H1 (cell line): Measurements from ENCODE around the gene ARHGAP26. TPM values are rescaled to one million over a fixed set of nuclear protein-coding genes. Genes with fewer than 3 reads are reported as not detected.

Experiments used
- CTCF ChIA-PET: fragments of 300-600 bp; sonication (Branson Sonifier 250); formaldehyde crosslinking; loops from one replicate; lab custom pipeline; 2021; ENCODE audit not compliant: partially characterized antibody; lab: Charles Lee
- POLR2A ChIA-PET: fragments of 300-600 bp; sonication (Branson Sonifier 250); formaldehyde crosslinking; loops from one replicate; lab custom pipeline; 2021; ENCODE audit warnings: inconsistent platforms; ENCODE audit not compliant: partially characterized antibody; lab: Charles Lee
- DNase-seq, 2 experiments: peaks; one replicate each; pipeline versions ENCODE4 v3.0.0 to v3.0.0-alpha.2; 2010 to 2022; ENCODE audit warnings: low spot score in 2 of 2, low read depth in 1 of 2, mixed read lengths in 1 of 2
- FAIRE-seq: peaks from 2 replicates; lab custom pipeline; 2011; peaks lifted over from hg19 to GRCh38; lab: Jason Lieb, UNC
- H2AFZ ChIP-seq: 2 replicates; pipeline ENCODE4 v1.8.1; 2012; ENCODE audit warnings: low read length, inconsistent platforms
- H2AK5ac ChIP-seq: 2 replicates; pipeline ENCODE4 v1.6.1; 2013; ENCODE audit warnings: low read depth, low read length
- H2BK120ac ChIP-seq: replicated peaks from 2 replicates; pipeline ENCODE3; 2013; ENCODE audit warnings: low read depth, low read length, inconsistent platforms
- H2BK12ac ChIP-seq: 2 replicates; pipeline ENCODE4 v1.6.1; 2013; ENCODE audit warnings: low read depth, low read length
- H2BK15ac ChIP-seq: 2 replicates; pipeline ENCODE4 v1.6.1; 2013; ENCODE audit warnings: low read length
- H2BK20ac ChIP-seq: 2 replicates; pipeline ENCODE4 v1.6.1; 2013; ENCODE audit warnings: low read length
- H2BK5ac ChIP-seq: 2 replicates; pipeline ENCODE4 v1.6.1; 2013; ENCODE audit warnings: low read depth, low read length
- H3K14ac ChIP-seq: 2 replicates; pipeline ENCODE4 v1.6.1; 2013; ENCODE audit warnings: inconsistent platforms; ENCODE audit not compliant: insufficient read length
- H3K18ac ChIP-seq: 2 replicates; pipeline ENCODE4 v1.6.1; 2013; ENCODE audit warnings: low read length; ENCODE audit errors: extremely low read depth
- H3K23ac ChIP-seq: 2 replicates; pipeline ENCODE4 v1.6.1; 2013; ENCODE audit warnings: inconsistent platforms; ENCODE audit not compliant: insufficient read length
- H3K23me2 ChIP-seq: 2 replicates; pipeline ENCODE4 v1.6.1; 2013; ENCODE audit warnings: low read depth, low read length
- H3K27ac ChIP-seq: 2 replicates; pipeline ENCODE4 v1.6.1; 2011; ENCODE audit warnings: low read depth, low read length, inconsistent platforms
- H3K27me3 ChIP-seq, 4 experiments: replicated peaks in 1 of 4; 1 replicate in 1 of 4; 2 replicates in 3 of 4; pipeline versions ENCODE4 v1.6.1 to v1.8.1; 2011 to 2013; ENCODE audit warnings: low read length in 3 of 4, mild to moderate bottlenecking in 3 of 4, inconsistent platforms in 2 of 4, mixed read lengths in 2 of 4, moderate library complexity in 1 of 4; ENCODE audit not compliant: control insufficient read depth in 3 of 4, insufficient read depth in 3 of 4; ENCODE audit errors: extremely low read depth in 1 of 4
- H3K36me3 ChIP-seq, 4 experiments: 2 replicates each; pipeline versions ENCODE4 v1.6.1 to v1.8.1; 2011 to 2013; ENCODE audit warnings: mild to moderate bottlenecking in 4 of 4, low read length in 3 of 4, moderate library complexity in 2 of 4, control low read depth in 1 of 4, inconsistent platforms in 1 of 4; ENCODE audit not compliant: insufficient read depth in 4 of 4, control insufficient read depth in 2 of 4
- H3K4ac ChIP-seq: replicated peaks from 2 replicates; pipeline ENCODE3; 2013; ENCODE audit warnings: low read length, low read depth, mixed read lengths, inconsistent platforms; ENCODE audit not compliant: insufficient read length
- H3K4me1 ChIP-seq, 4 experiments: replicated peaks in 1 of 4; 1 replicate in 1 of 4; 2 replicates in 3 of 4; pipeline versions ENCODE4 v1.6.1 to v1.8.1; 2011 to 2013; ENCODE audit warnings: low read length in 3 of 4, inconsistent platforms in 2 of 4, mixed read lengths in 1 of 4; ENCODE audit not compliant: insufficient read depth in 4 of 4, control insufficient read depth in 3 of 4
- H3K4me2 ChIP-seq, 2 experiments: 2 replicates each; pipeline versions ENCODE4 v1.6.1 to v1.8.1; 2011 to 2013; ENCODE audit warnings: low read depth in 2 of 2, low read length in 2 of 2, control low read depth in 1 of 2, inconsistent platforms in 1 of 2, mild to moderate bottlenecking in 1 of 2; ENCODE audit not compliant: insufficient read depth in 1 of 2
- H3K4me3 ChIP-seq, 4 experiments: fragments of 200-600, 300-600 bp in 1 of 4; sonication (generic), shearing (Covaris generic), sonication (Bioruptor Twin) in 1 of 4; 2 replicates each; pipeline versions ENCODE4 v1.5.1 to v1.8.1; 2011 to 2016; ENCODE audit warnings: low read length in 4 of 4, low read depth in 3 of 4, control low read depth in 2 of 4, inconsistent platforms in 2 of 4, mild to moderate bottlenecking in 2 of 4, mixed read lengths in 1 of 4, moderate library complexity in 1 of 4; ENCODE audit not compliant: insufficient read depth in 2 of 4; ENCODE audit errors: extremely low read depth in 1 of 4
- H3K56ac ChIP-seq: replicated peaks from 2 replicates; pipeline ENCODE3; 2013; ENCODE audit warnings: low read depth, mild to moderate bottlenecking, mixed read lengths, low read length, inconsistent platforms; ENCODE audit not compliant: insufficient read length
- H3K79me1 ChIP-seq: 2 replicates; pipeline ENCODE4 v1.6.1; 2013; ENCODE audit warnings: low read depth, low read length, control low read depth
- H3K79me2 ChIP-seq, 2 experiments: 2 replicates each; pipeline versions ENCODE4 v1.6.1 to v1.8.1; 2012 to 2013; ENCODE audit warnings: low read length in 2 of 2, mild to moderate bottlenecking in 2 of 2, inconsistent platforms in 1 of 2; ENCODE audit not compliant: insufficient read depth in 2 of 2, control insufficient read depth in 1 of 2
- H3K9ac ChIP-seq, 4 experiments: replicated peaks in 1 of 4; 1 replicate in 1 of 4; 2 replicates in 3 of 4; pipeline versions ENCODE4 v1.6.1 to v1.8.1; 2011 to 2013; ENCODE audit warnings: low read depth in 3 of 4, low read length in 3 of 4, control low read depth in 2 of 4, mild to moderate bottlenecking in 2 of 4, moderate library complexity in 2 of 4, inconsistent platforms in 1 of 4; ENCODE audit errors: extremely low read depth in 1 of 4
- H3K9me3 ChIP-seq, 2 experiments: 2 replicates each; pipeline versions ENCODE4 v1.6.1 to v1.8.1; 2012 to 2013; ENCODE audit warnings: mild to moderate bottlenecking in 2 of 2, moderate library complexity in 2 of 2, control low read depth in 1 of 2, inconsistent platforms in 1 of 2, low read depth in 1 of 2, low read length in 1 of 2, mixed read lengths in 1 of 2; ENCODE audit not compliant: insufficient read depth in 2 of 2
- H4K20me1 ChIP-seq, 2 experiments: replicated peaks in 1 of 2; 2 replicates each; pipeline versions ENCODE3 to v1.8.1; 2011 to 2013; ENCODE audit warnings: inconsistent platforms in 2 of 2, low read length in 2 of 2, mild to moderate bottlenecking in 1 of 2; ENCODE audit not compliant: insufficient read depth in 2 of 2, control insufficient read depth in 1 of 2
- H4K5ac ChIP-seq: 2 replicates; pipeline ENCODE4 v1.6.1; 2013; ENCODE audit warnings: low read length, low read depth, mixed read lengths, inconsistent platforms; ENCODE audit not compliant: insufficient read length
- H4K8ac ChIP-seq: 2 replicates; pipeline ENCODE4 v1.8.0; 2013; ENCODE audit warnings: mild to moderate bottlenecking, moderate library complexity, low read length, inconsistent platforms; ENCODE audit not compliant: insufficient read depth; ENCODE audit errors: extremely low read depth
- H4K91ac ChIP-seq: replicated peaks from 2 replicates; pipeline ENCODE3; 2013; ENCODE audit warnings: low read length, mixed read lengths, inconsistent platforms; ENCODE audit not compliant: insufficient read length
- BCL11A ChIP-seq, 2 experiments: IDR thresholded peaks; one replicate each; pipeline ENCODE4 v1.6.1; 2011; ENCODE audit warnings: low read depth in 2 of 2, low read length in 2 of 2, mild to moderate bottlenecking in 2 of 2
- CHD2 ChIP-seq: IDR thresholded peaks from 2 replicates; pipeline ENCODE4 v1.6.1; 2012; ENCODE audit warnings: low read length, improper control_type of control experiment
- CREB1 ChIP-seq: IDR thresholded peaks from 2 replicates; pipeline ENCODE4 v1.6.1; 2012; ENCODE audit warnings: inconsistent platforms
- CTCF ChIP-seq, 3 experiments: IDR thresholded peaks; 1 replicate in 2 of 3; 2 replicates in 1 of 3; pipeline versions ENCODE4 v1.5.1 to v1.6.1; 2011; ENCODE audit warnings: low read length in 3 of 3, mild to moderate bottlenecking in 3 of 3, inconsistent platforms in 2 of 3, low read depth in 1 of 3, moderate library complexity in 1 of 3; ENCODE audit not compliant: insufficient read depth in 1 of 3; ENCODE audit errors: control extremely low read depth in 1 of 3
- KDM5A ChIP-seq: fragments of 200-600 bp; IDR thresholded peaks from 2 replicates; pipeline ENCODE4 v1.7.1; 2012; ENCODE audit warnings: mild to moderate bottlenecking, low read length, inconsistent platforms, mixed read lengths
- RAD21 ChIP-seq, 2 experiments: IDR thresholded peaks in 1 of 2; conservative IDR thresholded peaks in 1 of 2; 2 replicates each; pipeline ENCODE4 v1.6.1; 2011; ENCODE audit warnings: low read depth in 2 of 2, low read length in 2 of 2, improper control_type of control experiment in 1 of 2, inconsistent platforms in 1 of 2, mild to moderate bottlenecking in 1 of 2, moderate library complexity in 1 of 2
- RNF2 ChIP-seq: fragments of 200-900, 300-1000 bp; sonication (generic); IDR thresholded peaks from 2 replicates; pipeline ENCODE4 v1.7.1; 2016; ENCODE audit warnings: borderline replicate concordance, low read depth, mild to moderate bottlenecking, antibody characterized with exemption, low read length; ENCODE audit not compliant: poor library complexity, severe bottlenecking; ENCODE audit errors: missing control alignments
- SP2 ChIP-seq: IDR thresholded peaks from 2 replicates; pipeline ENCODE4 v1.6.1; 2012; ENCODE audit warnings: mild to moderate bottlenecking, low read length, inconsistent platforms
- SRF ChIP-seq: IDR thresholded peaks from 2 replicates; pipeline ENCODE4 v1.6.1; 2011; ENCODE audit warnings: mild to moderate bottlenecking, low read depth, low read length, moderate library complexity
- ZNF274 ChIP-seq: IDR thresholded peaks from 2 replicates; pipeline ENCODE4 v1.7.0; 2012; ENCODE audit warnings: low read length, borderline replicate concordance; ENCODE audit errors: extremely low read depth
- WGBS, 2 experiments: shearing (Covaris generic) in 1 of 2; methylation state at CpG; one replicate each; pipeline versions ENCODE4 v1.1.6 to v1.1.7; 2013 to 2015; ENCODE audit warnings: low lambda C conversion rate in 2 of 2, mixed read lengths in 2 of 2, inconsistent platforms in 1 of 2, low coverage in 1 of 2, missing lambda C conversion rate in 1 of 2; ENCODE audit not compliant: insufficient replicate concordance in 2 of 2, insufficient coverage in 1 of 2, insufficient read length in 1 of 2; ENCODE audit errors: extremely low coverage in 1 of 2, missing lambda C conversion rate in 1 of 2; 5-methylcytosine and 5-hydroxymethylcytosine counted together
- polyA plus RNA-seq, 7 experiments: library from polyadenylated mRNA; depleted of rRNA in 3 of 7; stranded (reverse) in 5 of 7; unstranded in 2 of 7; fragments of >200 nt in 5 of 7; fragments of 200-250 nt in 2 of 7; gene quantifications; 1 replicate in 5 of 7; 2 replicates in 1 of 7; 4 replicates in 1 of 7; pipeline versions ENCODE4 v1.2.1 to v1.2.3, GENCODE V29; 2011 to 2013; ENCODE audit warnings: missing spikeins in 2 of 7, mixed read lengths in 2 of 7
- total RNA-seq: library from RNA; stranded (reverse); fragmentation: NEBNext Ultra II Directional; extraction: Animal tissue kit (Norgen Biotek cat#: 25700); gene quantifications from 2 replicates; pipeline ENCODE4 v1.2.1, GENCODE V29; 2021

ARHGAP26 gene
- total and polyA plus RNA-seq, 2 of the 8 experiments (the other 6 are each of a cell fraction or from before 2014, with no cell fraction given): 7.1 to 24.8 TPM

GRCh38 chr5:143023411-143024096 is 253.4 kb downstream of the ARHGAP26 start:
- Histone ChIP-seq H2BK5ac (peak overlapping the region; percentile 26; the same call in 1 of the 2 replicates), H3K4me2 (no peak overlapping the region), H4K20me1 (no peaks in the 10 kb centered on the region), H4K8ac (no peak overlapping the region), H2AFZ (no peak overlapping the region), H3K79me2 (no peaks in the 10 kb centered on the region), H2BK15ac (no peak overlapping the region), H4K91ac (no peak overlapping the region), H3K79me1 (no peaks in the 10 kb centered on the region), H3K36me3 (no peaks in the 10 kb centered on the region), H3K9ac (no peak overlapping the region), H3K23me2 (peaks cover 2% of the 10 kb centered on the region; the same call in 1 of the 2 replicates), H3K27ac (no peak overlapping the region), H3K56ac (no peak overlapping the region), H3K14ac (no peak overlapping the region), H2BK12ac (no peak overlapping the region; the same call in 1 of the 2 replicates), H4K5ac (no peak overlapping the region), H3K4me1 (peaks cover 2 to 11% (median 7%) of the 10 kb centered on the region in 4 experiments; a peak in 5 of 7 replicates), H2BK20ac (no peak overlapping the region), H3K4ac (no peak overlapping the region), H2AK5ac (no peak overlapping the region), H3K23ac (no peak overlapping the region), H3K9me3 (no peaks in the 10 kb centered on the region), H3K27me3 (no peaks in the 10 kb centered on the region), H3K18ac (no peak overlapping the region), H3K4me3 (no peak overlapping the region), H2BK120ac (no peak overlapping the region)
- FAIRE-seq (no peak), DNase-seq (no peak)
- CTCF ChIA-PET: interaction anchor here (0.8 to 1.1 kb wide), 6 partner anchors 9 to 935 kb away, joined by 3 to 4 read pairs (median 4); partner anchors contain the start of gene NR3C1
- 87% methylated on average over 10 of the region's 10 CpGs; no CpG with 5 or more reads in 1 of the 2 experiments for WGBS, 2 experiments
- POLR2A ChIA-PET: interaction anchor here (1.0 kb wide), 1 partner anchor 9 kb away, joined by 3 read pairs; no protein-coding TSS in a partner anchor
- TF ChIP-seq KDM5A (no peak), SP2 (no peak), CTCF (IDR thresholded peaks at IDR 0.05; ENCODE audit: control extremely low read depth in 1 of 3, insufficient read depth in 1 of 3, low read depth in 1 of 3, low read length in 3 of 3) (no peak), SRF (no peak), RAD21 (IDR thresholded peaks at IDR 0.05 in 1 of 2, conservative IDR thresholded peaks at IDR 0.05 in 1 of 2; ENCODE audit: low read depth in 2 of 2, low read length in 2 of 2) (no peak), CREB1 (no peak), ZNF274 (no peak), CHD2 (no peak), RNF2 (no peak), BCL11A (IDR thresholded peaks at IDR 0.05; ENCODE audit: low read depth in 2 of 2, low read length in 2 of 2) (no peak)
